ENCODE measurements around the gene FLAD1.
"Not testable (repeated sequence)": the region's sequence is repeated elsewhere in the genome, so short reads cannot be mapped to it uniquely, and the experiment has no call there.

The FLAD1 gene

DNA sequence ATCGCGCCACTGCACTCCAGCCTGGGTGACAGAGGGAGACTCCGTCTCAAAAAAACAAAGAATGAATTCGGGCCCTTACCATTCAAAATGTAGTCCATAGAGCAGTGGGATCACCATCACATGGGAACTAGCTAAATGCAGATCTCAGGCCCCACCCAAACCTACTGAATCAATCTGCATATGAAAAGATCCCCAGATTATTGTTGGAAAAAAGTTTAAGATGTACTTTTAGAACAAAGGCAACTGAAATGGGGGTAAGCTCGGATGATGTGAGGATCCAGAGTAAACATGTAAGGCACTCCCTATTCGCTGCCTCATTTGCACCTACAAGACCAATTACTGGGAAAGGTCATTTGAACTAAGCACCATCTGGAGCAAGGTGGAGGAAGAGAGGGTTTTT lies 803 bp upstream of the FLAD1 start:
- H3K9me3 ChIP-seq (ENCODE audit: insufficient read depth, low read depth, low read length), result peaks cover 2% of the 10 kb centered on the region
- H3K18ac ChIP-seq (ENCODE audit: low read length), result no peak overlapping the region
- no peak overlapping the region for H3K4ac ChIP-seq (ENCODE audit: low read depth, low read length)
- DNase-seq, result no peak
- H4K8ac ChIP-seq (ENCODE audit: low read depth, low read length), result no peak overlapping the region
- H3K4me3 ChIP-seq (ENCODE audit: low read depth, low read length), result no peak overlapping the region
- H2BK12ac ChIP-seq (ENCODE audit: low read length), result no peak overlapping the region
- H3K79me1 ChIP-seq (ENCODE audit: low read length), result peaks cover 6% of the 10 kb centered on the region
- peaks cover 3 to 6% of the 10 kb centered on the region in 2 experiments for H3K4me1 ChIP-seq (ENCODE audit: control insufficient read depth in 1 of 2, insufficient read depth in 2 of 2, low read length in 2 of 2)
- no peak overlapping the region for H2BK5ac ChIP-seq (ENCODE audit: low read depth, low read length, poor library complexity)
- H3K9ac ChIP-seq (ENCODE audit: low read length), result no peak overlapping the region
- no peak overlapping the region for H2BK120ac ChIP-seq (ENCODE audit: insufficient read depth, low read length, poor library complexity)
- no peak overlapping the region for H3K27ac ChIP-seq (ENCODE audit: low read depth, low read length)
- H4K91ac ChIP-seq (ENCODE audit: low read depth, low read length), result no peak overlapping the region
- no peak overlapping the region for H2AFZ ChIP-seq (ENCODE audit: insufficient read depth, low read length, poor library complexity)
- H3K79me2 ChIP-seq (ENCODE audit: control insufficient read depth, insufficient read depth, low read length, poor library complexity), result peaks cover 7% of the 10 kb centered on the region
- peaks cover 8% of the 10 kb centered on the region in 2 experiments for H3K36me3 ChIP-seq (ENCODE audit: control insufficient read depth in 1 of 2, insufficient read depth in 2 of 2, low read length in 2 of 2)
- no CpG with 5 or more reads among the region's 6 CpGs for WGBS (ENCODE audit: extremely low coverage, insufficient coverage, insufficient read length)
- H3K4me2 ChIP-seq (ENCODE audit: low read length), result peak overlapping the region; percentile 73
- no peaks in the 10 kb centered on the region for H3K27me3 ChIP-seq (ENCODE audit: insufficient read depth, low read length)
- H3K14ac ChIP-seq (ENCODE audit: low read length), result no peak overlapping the region
- H3K23ac ChIP-seq (ENCODE audit: low read length), result no peak overlapping the region
- no peak overlapping the region for H4K12ac ChIP-seq (ENCODE audit: low read depth, low read length)
- H2AK5ac ChIP-seq (ENCODE audit: low read length), result no peak overlapping the region

DNA sequence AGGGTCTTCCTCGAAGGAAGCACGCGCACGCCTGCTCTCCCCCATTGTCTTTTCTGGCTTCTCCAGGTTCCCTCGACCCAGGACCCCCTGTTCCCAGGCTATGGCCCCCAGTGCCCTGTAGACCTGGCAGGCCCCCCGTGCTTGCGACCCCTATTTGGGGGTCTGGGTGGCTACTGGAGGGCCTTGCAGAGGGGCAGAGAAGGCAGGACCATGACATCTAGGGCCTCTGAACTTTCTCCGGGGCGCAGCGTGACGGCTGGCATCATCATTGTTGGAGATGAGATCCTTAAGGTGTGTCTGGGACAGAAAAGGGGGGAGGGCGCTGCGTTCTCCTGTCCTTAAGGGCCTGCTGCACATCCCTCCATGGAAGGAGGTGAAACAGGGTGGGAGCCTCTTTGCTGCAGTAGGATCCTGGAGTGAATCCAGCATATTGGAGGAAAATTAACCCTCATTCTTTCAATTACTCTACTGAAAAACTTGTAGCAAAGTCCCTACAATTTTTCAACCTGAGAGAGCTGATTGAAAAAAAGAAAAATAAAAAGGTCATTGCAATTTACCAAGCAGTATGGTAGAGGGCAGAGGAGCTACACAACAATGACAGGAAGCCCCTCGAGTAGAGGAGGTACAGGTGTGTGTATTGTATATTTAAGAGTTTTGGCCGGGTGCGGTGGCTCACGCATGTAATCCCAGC lies 777 bp downstream of the FLAD1 start:
- peaks cover 6% of the 10 kb centered on the region for H3K79me1 ChIP-seq (ENCODE audit: low read length)
- peak overlapping the region; percentile 99 for H3K9ac ChIP-seq (ENCODE audit: low read length)
- H2BK120ac ChIP-seq (ENCODE audit: insufficient read depth, low read length, poor library complexity), result peak overlapping the region; percentile 3
- H3K4me3 ChIP-seq (ENCODE audit: low read depth, low read length), result peak overlapping the region; percentile 79
- H3K4me2 ChIP-seq (ENCODE audit: low read length), result peak overlapping the region; percentile 86
- peak overlapping the region; percentile 63 for H4K8ac ChIP-seq (ENCODE audit: low read depth, low read length)
- H3K79me2 ChIP-seq (ENCODE audit: control insufficient read depth, insufficient read depth, low read length, poor library complexity), result peaks cover 7% of the 10 kb centered on the region
- no peak for DNase-seq
- H3K4ac ChIP-seq (ENCODE audit: low read depth, low read length), result peak overlapping the region; percentile 1
- peak overlapping the region; percentile 10 for H2AFZ ChIP-seq (ENCODE audit: insufficient read depth, low read length, poor library complexity)
- no peak overlapping the region for H2BK5ac ChIP-seq (ENCODE audit: low read depth, low read length, poor library complexity)
- peaks cover 20 to 22% of the 10 kb centered on the region in 2 experiments for H3K36me3 ChIP-seq (ENCODE audit: control insufficient read depth in 1 of 2, insufficient read depth in 2 of 2, low read length in 2 of 2)
- no peak overlapping the region for H3K27ac ChIP-seq (ENCODE audit: low read depth, low read length)
- no peak overlapping the region for H3K18ac ChIP-seq (ENCODE audit: low read length)
- no CpG with 5 or more reads among the region's 17 CpGs for WGBS (ENCODE audit: extremely low coverage, insufficient coverage, insufficient read length)
- no peaks in the 10 kb centered on the region for H3K27me3 ChIP-seq (ENCODE audit: insufficient read depth, low read length)
- H3K4me1 ChIP-seq (ENCODE audit: control insufficient read depth in 1 of 2, insufficient read depth in 2 of 2, low read length in 2 of 2), result peaks cover 3 to 6% of the 10 kb centered on the region in 2 experiments
- peak overlapping the region; percentile 68 for H4K12ac ChIP-seq (ENCODE audit: low read depth, low read length)
- peak overlapping the region; percentile 8 for H2AK5ac ChIP-seq (ENCODE audit: low read length)
- H4K91ac ChIP-seq (ENCODE audit: low read depth, low read length), result peak overlapping the region; percentile 53
- peak overlapping the region; percentile 36 for H3K14ac ChIP-seq (ENCODE audit: low read length)
- peaks cover 2% of the 10 kb centered on the region for H3K9me3 ChIP-seq (ENCODE audit: insufficient read depth, low read depth, low read length)
- no peak overlapping the region for H3K23ac ChIP-seq (ENCODE audit: low read length)
- no peak overlapping the region for H2BK12ac ChIP-seq (ENCODE audit: low read length)

DNA sequence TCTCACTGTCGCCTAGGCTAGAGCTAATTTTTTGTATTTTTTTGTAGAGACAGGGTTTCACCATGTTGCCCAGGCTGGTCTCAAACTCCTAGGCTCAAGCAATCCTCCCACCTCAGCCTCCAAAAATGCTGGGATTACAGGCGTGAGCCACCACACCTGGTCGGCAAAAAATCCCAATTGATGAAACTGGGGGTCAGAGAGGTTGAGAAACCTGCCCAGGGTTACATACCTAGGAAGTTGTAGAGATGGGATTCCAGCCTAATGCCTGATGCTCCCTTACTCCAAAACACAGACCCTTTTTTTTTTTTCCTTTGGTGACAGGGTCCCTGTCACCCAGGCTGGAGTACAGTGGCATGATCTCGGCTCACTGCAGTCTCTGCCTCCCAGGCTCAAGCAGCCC lies 3.6 kb downstream of the FLAD1 start:
- Histone ChIP-seq H3K36me3 (ENCODE audit: control insufficient read depth in 1 of 2, insufficient read depth in 2 of 2, low read length in 2 of 2) (peaks cover 26 to 33% of the 10 kb centered on the region in 2 experiments), H3K27ac (ENCODE audit: low read depth, low read length) (peak overlapping the region; percentile 15)
- H3K4me2 ChIP-seq (ENCODE audit: low read length); H3K18ac ChIP-seq (ENCODE audit: low read length); H3K9me3 ChIP-seq (ENCODE audit: insufficient read depth, low read depth, low read length); H4K12ac ChIP-seq (ENCODE audit: low read depth, low read length); H3K4me1 ChIP-seq (ENCODE audit: control insufficient read depth in 1 of 2, insufficient read depth in 2 of 2, low read length in 2 of 2); H2AFZ ChIP-seq (ENCODE audit: insufficient read depth, low read length, poor library complexity); H4K8ac ChIP-seq (ENCODE audit: low read depth, low read length); H3K79me1 ChIP-seq (ENCODE audit: low read length); H2BK5ac ChIP-seq (ENCODE audit: low read depth, low read length, poor library complexity); H3K23ac ChIP-seq (ENCODE audit: low read length); H3K9ac ChIP-seq (ENCODE audit: low read length); H4K91ac ChIP-seq (ENCODE audit: low read depth, low read length); H3K4ac ChIP-seq (ENCODE audit: low read depth, low read length); H2BK12ac ChIP-seq (ENCODE audit: low read length); H2AK5ac ChIP-seq (ENCODE audit: low read length); H3K27me3 ChIP-seq (ENCODE audit: insufficient read depth, low read length); H3K79me2 ChIP-seq (ENCODE audit: control insufficient read depth, insufficient read depth, low read length, poor library complexity); H3K4me3 ChIP-seq (ENCODE audit: low read depth, low read length); H2BK120ac ChIP-seq (ENCODE audit: insufficient read depth, low read length, poor library complexity); H3K14ac ChIP-seq (ENCODE audit: low read length): not testable (repeated sequence)
- DNase-seq, result peak; percentile 86 to 91
- WGBS (ENCODE audit: extremely low coverage, insufficient coverage, insufficient read length), result no CpG with 5 or more reads among the region's 4 CpGs

DNA sequence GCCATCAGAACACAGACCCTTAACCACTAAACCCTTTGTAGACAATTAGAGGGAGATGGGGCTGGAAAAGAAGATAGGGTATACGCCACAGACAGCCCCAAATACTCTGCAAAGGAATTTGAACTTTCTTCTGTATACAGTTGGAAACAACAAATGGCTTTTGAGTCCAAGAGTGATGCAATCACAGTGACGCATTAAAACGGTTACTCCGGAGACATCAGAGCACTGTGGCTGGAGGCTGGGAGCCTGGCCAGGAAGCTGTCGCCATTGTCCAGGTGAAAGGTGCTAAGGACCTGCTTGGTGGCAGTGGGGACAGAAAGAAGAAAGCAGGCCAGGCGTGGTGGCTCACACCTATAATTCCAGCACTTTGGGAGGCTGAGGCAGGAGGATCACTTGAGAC lies 4.2 kb downstream of the FLAD1 start:
- H3K27me3 ChIP-seq (ENCODE audit: insufficient read depth, low read length), result no peaks in the 10 kb centered on the region
- no CpG with 5 or more reads among the region's 6 CpGs for WGBS (ENCODE audit: extremely low coverage, insufficient coverage, insufficient read length)
- H3K27ac ChIP-seq (ENCODE audit: low read depth, low read length), result peak overlapping the region; percentile 15
- H2BK12ac ChIP-seq (ENCODE audit: low read length), result no peak overlapping the region
- H3K36me3 ChIP-seq (ENCODE audit: control insufficient read depth in 1 of 2, insufficient read depth in 2 of 2, low read length in 2 of 2), result peaks cover 26 to 31% of the 10 kb centered on the region in 2 experiments
- H3K9ac ChIP-seq (ENCODE audit: low read length), result no peak overlapping the region
- no peak overlapping the region for H2AK5ac ChIP-seq (ENCODE audit: low read length)
- H3K79me1 ChIP-seq (ENCODE audit: low read length), result peaks cover 6% of the 10 kb centered on the region
- no peak overlapping the region for H3K4me3 ChIP-seq (ENCODE audit: low read depth, low read length)
- DNase-seq, result peak; percentile 90 to 97
- no peak overlapping the region for H2BK120ac ChIP-seq (ENCODE audit: insufficient read depth, low read length, poor library complexity)
- H4K12ac ChIP-seq (ENCODE audit: low read depth, low read length), result no peak overlapping the region
- no peak overlapping the region for H3K4ac ChIP-seq (ENCODE audit: low read depth, low read length)
- H4K8ac ChIP-seq (ENCODE audit: low read depth, low read length), result no peak overlapping the region
- H3K23ac ChIP-seq (ENCODE audit: low read length), result no peak overlapping the region
- peaks cover 3 to 6% of the 10 kb centered on the region in 2 experiments for H3K4me1 ChIP-seq (ENCODE audit: control insufficient read depth in 1 of 2, insufficient read depth in 2 of 2, low read length in 2 of 2)
- H3K18ac ChIP-seq (ENCODE audit: low read length), result no peak overlapping the region
- H3K9me3 ChIP-seq (ENCODE audit: insufficient read depth, low read depth, low read length), result peaks cover 2% of the 10 kb centered on the region
- no peak overlapping the region for H4K91ac ChIP-seq (ENCODE audit: low read depth, low read length)
- H2AFZ ChIP-seq (ENCODE audit: insufficient read depth, low read length, poor library complexity), result no peak overlapping the region
- no peak overlapping the region for H3K14ac ChIP-seq (ENCODE audit: low read length)
- no peak overlapping the region for H2BK5ac ChIP-seq (ENCODE audit: low read depth, low read length, poor library complexity)
- H3K4me2 ChIP-seq (ENCODE audit: low read length), result no peak overlapping the region
- H3K79me2 ChIP-seq (ENCODE audit: control insufficient read depth, insufficient read depth, low read length, poor library complexity), result peaks cover 7% of the 10 kb centered on the region

All from trophoblast cell (in vitro differentiated cells and primary cell).